Inflammatory macrophage treated with lipopolysaccharide for 4 hours (primary cell): Measurements from ENCODE around the gene CTPS1.
A peak's percentile ranks its signal among the peaks of the same experiment; 100 is the strongest.

ENCODE experiments used
- DNase-seq: peaks from one replicate; pipeline ENCODE4 v3.0.0-alpha.2; 2020

The CTPS1 gene

GRCh38 chr1:41028034-41028642, 48.6 kb downstream of the CTPS1 start:
- DNase-seq = no peak

GRCh38 chr1:41030872-41031616, 51.5 kb downstream of the CTPS1 start:
- no peak for DNase-seq

- DNase-seq = no peak
These were observed 52.7 kb downstream of the CTPS1 start for GRCh38 chr1:41032147-41032546.

GRCh38 chr1:41033272-41033671, 53.8 kb downstream of the CTPS1 start:
- no peak for DNase-seq

GRCh38 chr1:41037116-41037903, 57.8 kb downstream of the CTPS1 start:
- no peak for DNase-seq

GRCh38 chr1:41038110-41038509, 58.6 kb downstream of the CTPS1 start:
- no peak for DNase-seq

- peak; percentile 56 for DNase-seq
These were observed 62.2 kb downstream of the CTPS1 start for GRCh38 chr1:41041614-41042270.

- DNase-seq = no peak
These were observed 64.7 kb downstream of the CTPS1 start for GRCh38 chr1:41044187-41044586.

GRCh38 chr1:41045740-41046139, 66.2 kb downstream of the CTPS1 start:
- no peak for DNase-seq

- no peak for DNase-seq
These were observed 66.9 kb downstream of the CTPS1 start for GRCh38 chr1:41046347-41046775.

GRCh38 chr1:41048540-41048939, 69.0 kb downstream of the CTPS1 start:
- DNase-seq = no peak

GRCh38 chr1:41051022-41051421, 71.5 kb downstream of the CTPS1 start:
- no peak for DNase-seq

- peak; percentile 51 for DNase-seq
These were observed 73.8 kb downstream of the CTPS1 start for GRCh38 chr1:41053316-41053715.

- DNase-seq = no peak
These were observed 77.4 kb downstream of the CTPS1 start for GRCh38 chr1:41056907-41057306.
